Measurements from ENCODE around the gene ATF7. TPM values are rescaled to one million over a fixed set of nuclear protein-coding genes. Genes with fewer than 3 reads are reported as not detected.

The ATF7 gene
- total and polyA plus RNA-seq, 10 donors = 6.5 to 52.8 (median 35.4) TPM

DNA sequence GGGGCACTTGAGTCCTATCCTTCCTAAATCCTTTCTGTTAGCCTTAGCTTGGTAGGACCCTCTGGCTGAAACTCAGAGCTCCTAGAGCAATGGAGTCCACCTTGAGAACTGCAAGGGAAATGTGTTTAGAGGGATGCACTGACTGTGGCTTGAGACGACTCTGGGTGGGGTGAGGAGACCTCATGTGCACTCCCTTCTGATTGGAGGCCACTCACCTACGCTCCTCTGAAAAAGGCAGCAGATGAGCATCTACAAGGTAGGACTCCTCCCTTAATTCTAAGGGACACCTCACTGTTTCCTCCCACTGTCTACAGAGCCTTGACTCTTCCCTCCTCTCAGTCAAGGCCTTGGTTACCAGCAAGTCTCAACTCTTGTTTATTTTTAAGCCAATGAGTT is 127.9 kb downstream of the ATF7 start:
- WGBS, 5 donors = 74 to 95% (median 80%) methylated on average over 2 of the region's 2 CpGs

GRCh38 chr12:53497461-53497860 is 128.7 kb downstream of the ATF7 start:
- H3K9me3 ChIP-seq = no peaks in the 10 kb centered on the region
- no peak overlapping the region for H3K4me3 ChIP-seq
- DNase-seq = no peak
- WGBS, 5 donors = 81 to 93% (median 89%) methylated on average over 3 of the region's 3 CpGs
- TF ChIP-seq POLR2AphosphoS5 (IDR thresholded peaks at IDR 0.05) (no peak), POLR2A (IDR thresholded peaks at IDR 0.05) (no peak)
- TF ChIP-seq, protein P1, sequence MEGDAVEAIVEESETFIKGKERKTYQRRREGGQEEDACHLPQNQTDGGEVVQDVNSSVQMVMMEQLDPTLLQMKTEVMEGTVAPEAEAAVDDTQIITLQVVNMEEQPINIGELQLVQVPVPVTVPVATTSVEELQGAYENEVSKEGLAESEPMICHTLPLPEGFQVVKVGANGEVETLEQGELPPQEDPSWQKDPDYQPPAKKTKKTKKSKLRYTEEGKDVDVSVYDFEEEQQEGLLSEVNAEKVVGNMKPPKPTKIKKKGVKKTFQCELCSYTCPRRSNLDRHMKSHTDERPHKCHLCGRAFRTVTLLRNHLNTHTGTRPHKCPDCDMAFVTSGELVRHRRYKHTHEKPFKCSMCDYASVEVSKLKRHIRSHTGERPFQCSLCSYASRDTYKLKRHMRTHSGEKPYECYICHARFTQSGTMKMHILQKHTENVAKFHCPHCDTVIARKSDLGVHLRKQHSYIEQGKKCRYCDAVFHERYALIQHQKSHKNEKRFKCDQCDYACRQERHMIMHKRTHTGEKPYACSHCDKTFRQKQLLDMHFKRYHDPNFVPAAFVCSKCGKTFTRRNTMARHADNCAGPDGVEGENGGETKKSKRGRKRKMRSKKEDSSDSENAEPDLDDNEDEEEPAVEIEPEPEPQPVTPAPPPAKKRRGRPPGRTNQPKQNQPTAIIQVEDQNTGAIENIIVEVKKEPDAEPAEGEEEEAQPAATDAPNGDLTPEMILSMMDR (IDR thresholded peaks at IDR 0.05 in 8 of 11, conservative IDR thresholded peaks at IDR 0.05 in 3 of 11) = no peak
- no peaks in the 10 kb centered on the region for H3K27me3 ChIP-seq (replicated peaks in 1 of 7)
- peak overlapping the region in 4 of 8 donors; percentile 60 to 98 (median 97) for H3K27ac ChIP-seq
- H3K36me3 ChIP-seq = no peaks in the 10 kb centered on the region
- intact Hi-C loops (cut with DNase I; ENCODE audit: low total_unique reads) = no loop called here
- H3K4me1 ChIP-seq = peaks cover 15 to 90% (median 60%) of the 10 kb centered on the region in 6 donors

More for the DNA sequence above, 127.9 kb downstream of the ATF7 start:
- Histone ChIP-seq H3K27me3 (replicated peaks in 1 of 7) (no peaks in the 10 kb centered on the region), H3K36me3 (peaks cover 0 to 5% (median 0%) of the 10 kb centered on the region in 6 donors), H3K4me3 (peak overlapping the region in 2 of 8 donors; percentile 72 to 87), H3K4me1 (peaks cover 15 to 90% (median 58%) of the 10 kb centered on the region in 6 donors), H3K9me3 (no peaks in the 10 kb centered on the region), H3K27ac (peak overlapping the region in 4 of 8 donors; percentile 19 to 98 (median 97))
- DNase-seq = no peak
- intact Hi-C loops (cut with DNase I; ENCODE audit: low total_unique reads) = no loop called here
- TF ChIP-seq, protein P1 (IDR thresholded peaks at IDR 0.05 in 8 of 11, conservative IDR thresholded peaks at IDR 0.05 in 3 of 11) = no peak
- TF ChIP-seq POLR2AphosphoS5 (IDR thresholded peaks at IDR 0.05) = no peak
- TF ChIP-seq POLR2A (IDR thresholded peaks at IDR 0.05) = no peak

DNA sequence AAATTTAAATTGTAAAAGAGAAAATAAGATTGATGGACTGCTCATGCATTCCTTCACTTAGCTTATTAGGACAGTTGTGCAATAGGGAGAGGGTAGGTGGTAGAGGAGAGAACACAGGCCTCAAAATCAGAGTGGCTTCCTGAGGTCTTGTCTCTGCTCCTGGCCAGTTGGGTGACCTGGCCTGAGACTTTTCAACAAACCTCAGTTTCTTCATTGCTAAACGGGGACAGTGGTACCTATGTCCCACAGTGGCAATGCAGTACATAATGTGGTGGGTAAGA is 129.5 kb downstream of the ATF7 start:
- H3K27ac ChIP-seq = peak overlapping the region in 5 of 8 donors; percentile 35 to 98 (median 60)
- intact Hi-C loops (cut with DNase I; ENCODE audit: low total_unique reads) = no loop called here
- no peaks in the 10 kb centered on the region for H3K36me3 ChIP-seq
- H3K27me3 ChIP-seq (replicated peaks in 1 of 7) = no peaks in the 10 kb centered on the region
- DNase-seq = no peak
- H3K4me3 ChIP-seq = peak overlapping the region in 2 of 8 donors; percentile 24 to 34
- 75 to 100% (median 80%) methylated on average over 1 of the region's 1 CpG for WGBS, 5 donors
- TF ChIP-seq, protein P1 (IDR thresholded peaks at IDR 0.05 in 8 of 11, conservative IDR thresholded peaks at IDR 0.05 in 3 of 11) = no peak
- TF ChIP-seq POLR2A (IDR thresholded peaks at IDR 0.05) (no peak), POLR2AphosphoS5 (IDR thresholded peaks at IDR 0.05) (no peak)
- H3K9me3 ChIP-seq = no peaks in the 10 kb centered on the region
- peaks cover 13 to 90% (median 59%) of the 10 kb centered on the region in 6 donors for H3K4me1 ChIP-seq

- Histone ChIP-seq H3K36me3 (no peaks in the 10 kb centered on the region), H3K27ac (peak overlapping the region in 7 of 8 donors; percentile 12 to 98 (median 58)), H3K4me3 (peak overlapping the region in 2 of 8 donors; percentile 24 to 34), H3K4me1 (peaks cover 12 to 88% (median 54%) of the 10 kb centered on the region in 6 donors), H3K27me3 (replicated peaks in 1 of 7) (no peaks in the 10 kb centered on the region), H3K9me3 (no peaks in the 10 kb centered on the region)
- TF ChIP-seq POLR2AphosphoS5 (IDR thresholded peaks at IDR 0.05) = peak in 2 of 3 donors; percentile 36 to 48
- TF ChIP-seq, protein P1 (IDR thresholded peaks at IDR 0.05 in 8 of 11, conservative IDR thresholded peaks at IDR 0.05 in 3 of 11) = no peak
- WGBS, 5 donors = 37 to 55% (median 46%) methylated on average over 5 of the region's 5 CpGs
- intact Hi-C loops (cut with DNase I; ENCODE audit: low total_unique reads) = no loop called here
- DNase-seq = no peak
Measured at GRCh38 chr12:53495903-53496751, 130.1 kb downstream of the ATF7 start.

Measured in spleen (tissue), 11 donors.